ENCODE data around the gene ZBTB48. TPM values are rescaled to one million over a fixed set of nuclear protein-coding genes. Genes with fewer than 3 reads are reported as not detected.

ZBTB48 gene
- total RNA-seq, 1 experiment from 2014 or later = 36.7 TPM

Other genes starting within 250 kb of the ZBTB48 start
- 145 and 177 TPM in 2 replicates for gene ACOT7, start 186.2 kb upstream of the ZBTB48 start, total RNA-seq (2014; rRNA removed; shearing (Covaris generic); ENCODE audit: low replicate concordance)
- 1.5 and 1.8 TPM in 2 replicates for gene HES2, start 160.1 kb upstream of the ZBTB48 start, total RNA-seq (2014; rRNA removed; shearing (Covaris generic); ENCODE audit: low replicate concordance)
- gene ESPN, start 155.2 kb upstream of the ZBTB48 start, total RNA-seq (2014; rRNA removed; shearing (Covaris generic); ENCODE audit: low replicate concordance) = 4.8 and 6.9 TPM in 2 replicates
- 1.8 and 4.3 TPM in 2 replicates for gene TNFRSF25, start 113.8 kb upstream of the ZBTB48 start, total RNA-seq (2014; rRNA removed; shearing (Covaris generic); ENCODE audit: low replicate concordance)
- gene PLEKHG5, start 88.3 kb upstream of the ZBTB48 start, total RNA-seq (2014; rRNA removed; shearing (Covaris generic); ENCODE audit: low replicate concordance) = 3.3 and 4.9 TPM in 2 replicates
- 11.2 and 25.5 TPM in 2 replicates for gene NOL9, start 25.5 kb upstream of the ZBTB48 start, total RNA-seq (2014; rRNA removed; shearing (Covaris generic); ENCODE audit: low replicate concordance)
- not detected in 2 replicates for gene TAS1R1, start 24.7 kb upstream of the ZBTB48 start, total RNA-seq (2014; rRNA removed; shearing (Covaris generic); ENCODE audit: low replicate concordance)
- 36.3 and 38.2 TPM in 2 replicates for gene KLHL21, start 22.9 kb downstream of the ZBTB48 start, total RNA-seq (2014; rRNA removed; shearing (Covaris generic); ENCODE audit: low replicate concordance)
- gene PHF13, start 33.7 kb downstream of the ZBTB48 start, total RNA-seq (2014; rRNA removed; shearing (Covaris generic); ENCODE audit: low replicate concordance) = 11.0 and 12.6 TPM in 2 replicates
- gene THAP3, start 44.9 kb downstream of the ZBTB48 start, total RNA-seq (2014; rRNA removed; shearing (Covaris generic); ENCODE audit: low replicate concordance) = 32.9 and 44.6 TPM in 2 replicates
- gene DNAJC11, start 121.8 kb downstream of the ZBTB48 start, total RNA-seq (2014; rRNA removed; shearing (Covaris generic); ENCODE audit: low replicate concordance) = 34.8 and 36.9 TPM in 2 replicates
- gene CAMTA1, start 205.5 kb downstream of the ZBTB48 start, total RNA-seq (2014; rRNA removed; shearing (Covaris generic); ENCODE audit: low replicate concordance) = 102 and 152 TPM in 2 replicates